OCI-LY1 (cell line): Measurements from ENCODE around the gene SATB1.

ENCODE experiments used
- H2AFZ ChIP-seq: fragments of 200-600 bp; sonication (generic), shearing (Covaris generic); 2 replicates; pipeline ENCODE4 v1.6.0; 2014; ENCODE audit warnings: antibody characterized with exemption, mild to moderate bottlenecking, low read length
- H3F3A ChIP-seq: fragments of 200-600 bp; sonication (generic), shearing (Covaris generic); 2 replicates; pipeline ENCODE4 v1.6.0; 2014; ENCODE audit warnings: mild to moderate bottlenecking, antibody characterized with exemption, low read length, moderate library complexity; ENCODE audit not compliant: insufficient read depth
- H3K27ac ChIP-seq: fragments of 200-600 bp; sonication (generic); 2 replicates; pipeline ENCODE4 v1.5.1; 2014; ENCODE audit warnings: low read length, mixed run types, mild to moderate bottlenecking, low read depth; ENCODE audit not compliant: poor library complexity, severe bottlenecking
- H3K27me3 ChIP-seq: fragments of 200-600 bp; sonication (generic); 2 replicates; pipeline ENCODE4 v1.6.0; 2014; ENCODE audit warnings: antibody characterized with exemption, mild to moderate bottlenecking, low read length, moderate library complexity; ENCODE audit not compliant: insufficient read depth
- H3K36me3 ChIP-seq: fragments of 200-600 bp; sonication (generic); 2 replicates; pipeline ENCODE4 v1.6.1; 2014; ENCODE audit warnings: mild to moderate bottlenecking, antibody characterized with exemption, low read length, moderate library complexity, mixed read lengths; ENCODE audit not compliant: insufficient read depth
- H3K4me1 ChIP-seq: fragments of 200-600 bp; sonication (generic); 2 replicates; pipeline ENCODE4 v1.5.1; 2014; ENCODE audit warnings: mild to moderate bottlenecking, low read length, moderate library complexity; ENCODE audit not compliant: insufficient read depth, severe bottlenecking
- H3K4me2 ChIP-seq: fragments of 200-600 bp; sonication (generic), shearing (Covaris generic); 2 replicates; pipeline ENCODE4 v1.6.1; 2014; ENCODE audit warnings: low read length
- H3K4me3 ChIP-seq: fragments of 200-600 bp; sonication (generic); 2 replicates; pipeline ENCODE4 v1.5.1; 2014; ENCODE audit warnings: low read length, low read depth, mild to moderate bottlenecking, mixed read lengths; ENCODE audit not compliant: poor library complexity, severe bottlenecking
- H3K79me2 ChIP-seq: fragments of 200-600 bp; shearing (Covaris generic); 2 replicates; pipeline ENCODE4 v1.6.1; 2016; ENCODE audit warnings: mixed run types, low read length, mixed read lengths; ENCODE audit not compliant: insufficient read depth
- H3K9ac ChIP-seq: fragments of 200-600 bp; sonication (generic), shearing (Covaris generic); 2 replicates; pipeline ENCODE4 v1.6.1; 2014; ENCODE audit warnings: mild to moderate bottlenecking, low read length, mixed read lengths
- H3K9me2 ChIP-seq: fragments of 200-600 bp; sonication (generic), shearing (Covaris generic); 2 replicates; pipeline ENCODE4 v1.6.1; 2014; ENCODE audit warnings: low read depth, mild to moderate bottlenecking, low read length, mixed read lengths
- H3K9me3 ChIP-seq: fragments of 200-600 bp; shearing (Covaris generic); 2 replicates; pipeline ENCODE4 v1.6.1; 2014; ENCODE audit warnings: low read length, mixed read lengths
- H4K20me1 ChIP-seq: fragments of 200-600 bp; sonication (generic), shearing (Covaris generic); 2 replicates; pipeline ENCODE4 v1.6.0; 2016; ENCODE audit warnings: mild to moderate bottlenecking, low read length; ENCODE audit not compliant: insufficient read depth
- EZH2 ChIP-seq: fragments of 200-600 bp; sonication (generic), shearing (Covaris generic); IDR thresholded peaks from 2 replicates; pipeline ENCODE4 v1.8.0; 2017; ENCODE audit warnings: borderline replicate concordance, mixed run types, mild to moderate bottlenecking, antibody characterized with exemption, low read length, moderate library complexity, mixed read lengths
- TF ChIP-seq, protein P1 (sequence below): fragments of 200-600 bp; sonication (generic), shearing (Covaris generic); IDR thresholded peaks from 2 replicates; pipeline ENCODE4 v1.5.1; 2017; ENCODE audit warnings: mild to moderate bottlenecking, antibody characterized with exemption, low read length, moderate library complexity, mixed read lengths

The SATB1 gene

DNA sequence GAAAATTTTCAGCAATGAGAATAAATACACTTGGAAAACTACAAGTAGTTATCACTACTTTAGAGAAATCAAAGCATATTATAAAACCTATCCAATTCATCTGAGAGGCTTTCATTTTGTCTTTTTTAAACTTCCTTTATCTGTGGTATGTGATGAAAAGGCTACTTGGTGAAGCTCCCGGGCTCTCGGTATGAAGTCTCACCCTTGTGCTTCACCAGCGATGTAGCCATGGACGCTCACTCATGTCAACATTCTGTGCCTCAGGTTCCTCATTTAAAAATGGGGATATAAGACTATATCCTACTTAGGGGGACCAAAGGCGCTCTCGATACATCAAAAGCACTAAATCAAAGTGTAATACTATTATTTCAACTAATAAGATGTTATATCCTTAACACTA, 14.9 kb downstream of the SATB1 start:
- H3K9me2 ChIP-seq, result no peaks in the 10 kb centered on the region
- no peak overlapping the region for H3K4me3 ChIP-seq
- no peak overlapping the region for H3K4me2 ChIP-seq
- no peaks in the 10 kb centered on the region for H3K79me2 ChIP-seq
- no peaks in the 10 kb centered on the region for H3K27me3 ChIP-seq
- TF ChIP-seq, protein P1, sequence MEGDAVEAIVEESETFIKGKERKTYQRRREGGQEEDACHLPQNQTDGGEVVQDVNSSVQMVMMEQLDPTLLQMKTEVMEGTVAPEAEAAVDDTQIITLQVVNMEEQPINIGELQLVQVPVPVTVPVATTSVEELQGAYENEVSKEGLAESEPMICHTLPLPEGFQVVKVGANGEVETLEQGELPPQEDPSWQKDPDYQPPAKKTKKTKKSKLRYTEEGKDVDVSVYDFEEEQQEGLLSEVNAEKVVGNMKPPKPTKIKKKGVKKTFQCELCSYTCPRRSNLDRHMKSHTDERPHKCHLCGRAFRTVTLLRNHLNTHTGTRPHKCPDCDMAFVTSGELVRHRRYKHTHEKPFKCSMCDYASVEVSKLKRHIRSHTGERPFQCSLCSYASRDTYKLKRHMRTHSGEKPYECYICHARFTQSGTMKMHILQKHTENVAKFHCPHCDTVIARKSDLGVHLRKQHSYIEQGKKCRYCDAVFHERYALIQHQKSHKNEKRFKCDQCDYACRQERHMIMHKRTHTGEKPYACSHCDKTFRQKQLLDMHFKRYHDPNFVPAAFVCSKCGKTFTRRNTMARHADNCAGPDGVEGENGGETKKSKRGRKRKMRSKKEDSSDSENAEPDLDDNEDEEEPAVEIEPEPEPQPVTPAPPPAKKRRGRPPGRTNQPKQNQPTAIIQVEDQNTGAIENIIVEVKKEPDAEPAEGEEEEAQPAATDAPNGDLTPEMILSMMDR, result no peak
- TF ChIP-seq EZH2, result no peak
- H3K4me1 ChIP-seq, result no peaks in the 10 kb centered on the region
- H3K27ac ChIP-seq, result no peak overlapping the region
- no peak overlapping the region for H2AFZ ChIP-seq
- H3K9ac ChIP-seq, result no peak overlapping the region
- H3F3A ChIP-seq, result no peaks in the 10 kb centered on the region
- H3K9me3 ChIP-seq, result no peaks in the 10 kb centered on the region
- H4K20me1 ChIP-seq, result no peaks in the 10 kb centered on the region
- peaks cover 14% of the 10 kb centered on the region; the same call in 1 of the 2 replicates for H3K36me3 ChIP-seq

DNA sequence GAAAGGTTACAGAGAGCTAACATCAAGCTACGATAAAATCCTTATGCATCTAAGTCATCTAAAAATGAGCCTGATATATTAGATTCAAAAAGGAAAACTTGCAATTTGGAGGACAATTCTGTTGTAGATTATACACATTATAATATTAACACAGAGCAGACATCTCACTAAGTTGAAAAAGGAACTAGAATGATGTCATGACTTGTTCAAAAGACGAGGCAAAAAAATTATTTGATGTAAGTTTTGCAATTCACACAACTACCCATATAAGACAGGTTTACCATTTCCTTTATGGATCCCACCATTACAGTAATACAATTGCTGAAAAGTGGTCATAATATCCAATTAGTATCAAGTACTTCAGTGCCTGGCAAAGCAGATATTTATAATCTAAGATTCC, 15.9 kb downstream of the SATB1 start:
- Histone ChIP-seq H3K27ac (no peak overlapping the region), H3K9me2 (no peaks in the 10 kb centered on the region), H3K4me2 (no peak overlapping the region), H3K79me2 (no peaks in the 10 kb centered on the region), H2AFZ (no peak overlapping the region), H3K27me3 (no peaks in the 10 kb centered on the region), H3K9me3 (no peaks in the 10 kb centered on the region), H3K4me1 (no peaks in the 10 kb centered on the region), H3K4me3 (no peak overlapping the region), H4K20me1 (no peaks in the 10 kb centered on the region), H3F3A (no peaks in the 10 kb centered on the region), H3K9ac (no peak overlapping the region), H3K36me3 (peaks cover 7% of the 10 kb centered on the region; the same call in 1 of the 2 replicates)
- TF ChIP-seq, protein P1, result no peak
- no peak for TF ChIP-seq EZH2

DNA sequence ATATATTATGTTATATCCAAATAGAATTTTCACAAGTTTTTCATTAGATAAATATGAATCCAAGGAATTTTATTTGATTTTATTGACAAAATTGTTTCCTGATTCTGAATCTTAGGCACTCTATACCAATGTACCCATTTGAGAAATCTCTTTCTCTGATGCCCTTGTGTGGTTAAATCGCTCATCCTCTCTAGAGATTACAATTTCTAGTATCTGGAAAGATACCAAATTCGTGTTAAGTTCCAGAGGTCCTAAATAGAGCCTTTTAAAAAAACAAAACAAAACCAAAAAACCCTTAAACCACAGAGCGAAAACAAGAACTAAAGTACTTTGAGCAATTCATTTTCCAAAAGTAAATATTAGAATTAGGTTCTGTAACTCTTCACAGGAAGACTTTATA, 20.0 kb downstream of the SATB1 start:
- Histone ChIP-seq H3K79me2 (no peaks in the 10 kb centered on the region), H3K9ac (no peak overlapping the region), H3K36me3 (peaks cover 4% of the 10 kb centered on the region; the same call in 1 of the 2 replicates), H4K20me1 (no peaks in the 10 kb centered on the region), H3K4me3 (no peak overlapping the region), H3K4me2 (no peak overlapping the region), H3F3A (no peaks in the 10 kb centered on the region), H2AFZ (no peak overlapping the region), H3K9me3 (no peaks in the 10 kb centered on the region), H3K4me1 (no peaks in the 10 kb centered on the region), H3K27me3 (no peaks in the 10 kb centered on the region), H3K9me2 (no peaks in the 10 kb centered on the region), H3K27ac (no peak overlapping the region)
- TF ChIP-seq, protein P1, result no peak
- TF ChIP-seq EZH2, result no peak
